ENCODE data around the gene CDH4.

CDH4 gene

DNA sequence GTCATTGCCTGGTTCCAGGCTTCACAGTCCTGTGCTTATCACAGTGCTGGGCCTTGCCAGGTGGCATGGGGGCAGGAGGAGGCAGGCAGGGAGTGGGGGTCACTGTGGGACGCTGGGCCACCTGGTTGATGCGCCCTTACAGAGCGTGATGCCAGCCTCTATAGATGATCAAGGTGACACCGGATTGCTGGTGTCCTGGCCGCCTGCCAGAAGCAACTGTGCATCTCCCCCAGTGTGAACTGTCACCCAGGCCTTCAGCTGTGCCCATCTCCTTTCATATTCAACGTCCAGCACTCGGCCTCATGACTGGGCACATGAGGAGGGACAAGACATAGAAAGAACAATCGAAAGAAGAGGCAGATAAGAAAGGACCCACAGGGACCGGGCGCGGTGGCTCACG, 494.7 kb downstream of the CDH4 start:
- TF ChIP-seq EGR1 (IDR thresholded peaks at IDR 0.05) (no peak), TCF12 (IDR thresholded peaks at IDR 0.05; ENCODE audit: low read depth) (no peak), CEBPB (IDR thresholded peaks at IDR 0.05) (no peak), RAD21 (IDR thresholded peaks at IDR 0.05; ENCODE audit: low read depth) (no peak), TEAD4 (IDR thresholded peaks at IDR 0.05) (no peak), ZBTB7A (IDR thresholded peaks at IDR 0.05; ENCODE audit: low read depth) (no peak), CREB1 (IDR thresholded peaks at IDR 0.05; ENCODE audit: low read depth) (no peak), YY1 (IDR thresholded peaks at IDR 0.05; ENCODE audit: low read depth) (no peak), EP300 (IDR thresholded peaks at IDR 0.05; ENCODE audit: borderline replicate concordance) (no peak)
- TF ChIP-seq, protein P1, sequence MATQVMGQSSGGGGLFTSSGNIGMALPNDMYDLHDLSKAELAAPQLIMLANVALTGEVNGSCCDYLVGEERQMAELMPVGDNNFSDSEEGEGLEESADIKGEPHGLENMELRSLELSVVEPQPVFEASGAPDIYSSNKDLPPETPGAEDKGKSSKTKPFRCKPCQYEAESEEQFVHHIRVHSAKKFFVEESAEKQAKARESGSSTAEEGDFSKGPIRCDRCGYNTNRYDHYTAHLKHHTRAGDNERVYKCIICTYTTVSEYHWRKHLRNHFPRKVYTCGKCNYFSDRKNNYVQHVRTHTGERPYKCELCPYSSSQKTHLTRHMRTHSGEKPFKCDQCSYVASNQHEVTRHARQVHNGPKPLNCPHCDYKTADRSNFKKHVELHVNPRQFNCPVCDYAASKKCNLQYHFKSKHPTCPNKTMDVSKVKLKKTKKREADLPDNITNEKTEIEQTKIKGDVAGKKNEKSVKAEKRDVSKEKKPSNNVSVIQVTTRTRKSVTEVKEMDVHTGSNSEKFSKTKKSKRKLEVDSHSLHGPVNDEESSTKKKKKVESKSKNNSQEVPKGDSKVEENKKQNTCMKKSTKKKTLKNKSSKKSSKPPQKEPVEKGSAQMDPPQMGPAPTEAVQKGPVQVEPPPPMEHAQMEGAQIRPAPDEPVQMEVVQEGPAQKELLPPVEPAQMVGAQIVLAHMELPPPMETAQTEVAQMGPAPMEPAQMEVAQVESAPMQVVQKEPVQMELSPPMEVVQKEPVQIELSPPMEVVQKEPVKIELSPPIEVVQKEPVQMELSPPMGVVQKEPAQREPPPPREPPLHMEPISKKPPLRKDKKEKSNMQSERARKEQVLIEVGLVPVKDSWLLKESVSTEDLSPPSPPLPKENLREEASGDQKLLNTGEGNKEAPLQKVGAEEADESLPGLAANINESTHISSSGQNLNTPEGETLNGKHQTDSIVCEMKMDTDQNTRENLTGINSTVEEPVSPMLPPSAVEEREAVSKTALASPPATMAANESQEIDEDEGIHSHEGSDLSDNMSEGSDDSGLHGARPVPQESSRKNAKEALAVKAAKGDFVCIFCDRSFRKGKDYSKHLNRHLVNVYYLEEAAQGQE (IDR thresholded peaks at IDR 0.05; ENCODE audit: low read depth) = no peak
- TF ChIP-seq, protein P2, sequence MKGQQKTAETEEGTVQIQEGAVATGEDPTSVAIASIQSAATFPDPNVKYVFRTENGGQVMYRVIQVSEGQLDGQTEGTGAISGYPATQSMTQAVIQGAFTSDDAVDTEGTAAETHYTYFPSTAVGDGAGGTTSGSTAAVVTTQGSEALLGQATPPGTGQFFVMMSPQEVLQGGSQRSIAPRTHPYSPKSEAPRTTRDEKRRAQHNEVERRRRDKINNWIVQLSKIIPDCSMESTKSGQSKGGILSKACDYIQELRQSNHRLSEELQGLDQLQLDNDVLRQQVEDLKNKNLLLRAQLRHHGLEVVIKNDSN (IDR thresholded peaks at IDR 0.05) = no peak

DNA sequence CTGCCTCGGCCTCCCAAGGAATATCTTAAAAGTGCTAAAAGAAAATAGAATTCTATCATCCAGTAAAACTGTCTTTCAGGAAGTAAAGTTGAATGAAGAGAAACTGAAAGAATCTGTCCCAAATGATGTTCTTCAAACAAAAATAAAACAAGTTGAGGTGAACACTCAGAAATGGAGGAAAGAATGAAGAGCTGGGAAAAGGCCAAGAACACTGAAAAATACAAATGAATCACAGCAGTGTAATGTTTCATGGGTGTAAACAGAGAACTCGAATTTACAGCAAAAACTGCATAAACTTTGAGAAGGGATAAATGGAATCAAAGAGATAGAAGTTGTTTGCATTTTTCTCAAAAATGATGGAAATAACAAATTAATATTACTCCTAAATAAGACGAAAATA, 496.3 kb downstream of the CDH4 start:
- TF ChIP-seq EGR1 (IDR thresholded peaks at IDR 0.05) = no peak
- TF ChIP-seq TEAD4 (IDR thresholded peaks at IDR 0.05) = no peak
- no peak for TF ChIP-seq EP300 (IDR thresholded peaks at IDR 0.05; ENCODE audit: borderline replicate concordance)
- no peak for TF ChIP-seq FOXM1 (IDR thresholded peaks at IDR 0.05; ENCODE audit: borderline replicate concordance, low read depth)

DNA sequence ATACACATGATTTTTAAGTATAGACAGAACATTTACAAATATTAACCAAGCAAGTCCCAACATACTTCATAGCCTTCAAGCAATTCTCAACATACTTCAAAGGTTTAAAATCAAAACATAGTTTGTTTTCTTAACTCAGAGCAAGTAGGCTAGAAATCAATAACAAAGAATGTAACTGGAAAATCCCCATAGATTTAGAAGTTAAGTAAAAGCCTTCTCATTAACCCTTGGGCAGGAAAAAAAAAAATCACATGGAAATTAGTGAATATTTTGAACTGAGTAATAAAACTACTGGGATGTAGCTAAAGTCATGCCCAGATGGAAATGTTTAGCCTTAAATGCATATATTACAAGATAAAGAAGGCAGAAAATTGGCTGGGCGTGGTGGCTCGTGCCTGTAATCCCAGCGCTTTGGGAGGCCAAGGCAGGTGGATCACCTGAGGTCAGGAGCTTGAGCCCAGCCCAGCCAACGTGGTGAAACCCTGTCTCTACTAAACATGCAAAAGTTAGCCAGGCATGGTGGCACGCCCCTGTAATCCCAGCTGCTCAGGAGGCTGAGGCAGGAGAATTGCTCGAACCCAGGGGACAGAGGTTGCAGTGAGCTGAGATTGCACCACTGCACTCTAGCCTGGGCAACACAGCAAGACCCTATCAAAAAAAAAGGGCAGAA, 497.5 kb downstream of the CDH4 start:
- TF ChIP-seq TEAD4 (IDR thresholded peaks at IDR 0.05) = no peak
- no peak for TF ChIP-seq CEBPB (IDR thresholded peaks at IDR 0.05)
- TF ChIP-seq EP300 (IDR thresholded peaks at IDR 0.05; ENCODE audit: borderline replicate concordance) = no peak
- no peak for TF ChIP-seq CREB1 (IDR thresholded peaks at IDR 0.05; ENCODE audit: low read depth)
- TF ChIP-seq ZBTB7A (IDR thresholded peaks at IDR 0.05; ENCODE audit: low read depth) = no peak
- TF ChIP-seq, protein P3, sequence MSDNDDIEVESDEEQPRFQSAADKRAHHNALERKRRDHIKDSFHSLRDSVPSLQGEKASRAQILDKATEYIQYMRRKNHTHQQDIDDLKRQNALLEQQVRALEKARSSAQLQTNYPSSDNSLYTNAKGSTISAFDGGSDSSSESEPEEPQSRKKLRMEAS (IDR thresholded peaks at IDR 0.05) = no peak
- TF ChIP-seq TCF12 (IDR thresholded peaks at IDR 0.05; ENCODE audit: low read depth) = no peak
- TF ChIP-seq EGR1 (IDR thresholded peaks at IDR 0.05) = no peak
- no peak for TF ChIP-seq FOXM1 (IDR thresholded peaks at IDR 0.05; ENCODE audit: borderline replicate concordance, low read depth)
- TF ChIP-seq, protein P2 (IDR thresholded peaks at IDR 0.05) = no peak
- TF ChIP-seq NFIC (IDR thresholded peaks at IDR 0.05) = no peak
- no peak for TF ChIP-seq RAD21 (IDR thresholded peaks at IDR 0.05; ENCODE audit: low read depth)
- TF ChIP-seq TAF1 (IDR thresholded peaks at IDR 0.05; ENCODE audit: low read depth) = no peak
- TF ChIP-seq, protein P1 (IDR thresholded peaks at IDR 0.05; ENCODE audit: low read depth) = no peak
- no peak for TF ChIP-seq YY1 (IDR thresholded peaks at IDR 0.05; ENCODE audit: low read depth)

DNA sequence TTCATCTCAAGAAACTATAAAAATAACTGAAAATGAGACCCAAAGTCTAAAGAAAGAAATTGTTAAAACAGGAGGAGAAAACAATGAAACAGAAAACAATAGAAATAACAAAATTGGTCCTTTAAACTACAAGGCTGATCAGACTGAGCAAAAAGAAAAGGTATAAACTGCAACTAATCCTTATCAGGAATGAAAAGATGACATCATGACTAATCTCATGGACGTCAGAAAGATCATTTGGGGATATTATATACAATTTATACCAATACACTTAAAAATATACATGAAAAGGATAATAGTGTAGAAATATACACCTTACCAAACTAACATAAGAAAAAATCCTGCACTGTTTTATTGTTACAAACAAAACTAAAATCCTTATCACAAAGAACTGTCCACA, 498.0 kb downstream of the CDH4 start:
- TF ChIP-seq NFIC (IDR thresholded peaks at IDR 0.05) (no peak), TAF1 (IDR thresholded peaks at IDR 0.05; ENCODE audit: low read depth) (no peak), CREB1 (IDR thresholded peaks at IDR 0.05; ENCODE audit: low read depth) (no peak), TEAD4 (IDR thresholded peaks at IDR 0.05) (no peak), CEBPB (IDR thresholded peaks at IDR 0.05) (no peak), YY1 (IDR thresholded peaks at IDR 0.05; ENCODE audit: low read depth) (no peak), ZBTB7A (IDR thresholded peaks at IDR 0.05; ENCODE audit: low read depth) (no peak), EGR1 (IDR thresholded peaks at IDR 0.05) (no peak), TCF12 (IDR thresholded peaks at IDR 0.05; ENCODE audit: low read depth) (no peak), RAD21 (IDR thresholded peaks at IDR 0.05; ENCODE audit: low read depth) (no peak), EP300 (IDR thresholded peaks at IDR 0.05; ENCODE audit: borderline replicate concordance) (no peak), FOXM1 (IDR thresholded peaks at IDR 0.05; ENCODE audit: borderline replicate concordance, low read depth) (no peak)
- TF ChIP-seq, protein P3 (IDR thresholded peaks at IDR 0.05) = no peak
- TF ChIP-seq, protein P2 (IDR thresholded peaks at IDR 0.05) = no peak
- TF ChIP-seq, protein P1 (IDR thresholded peaks at IDR 0.05; ENCODE audit: low read depth) = no peak

All from Ishikawa (cell line).